ENCODE results near the gene KERA.

The KERA gene

DNA sequence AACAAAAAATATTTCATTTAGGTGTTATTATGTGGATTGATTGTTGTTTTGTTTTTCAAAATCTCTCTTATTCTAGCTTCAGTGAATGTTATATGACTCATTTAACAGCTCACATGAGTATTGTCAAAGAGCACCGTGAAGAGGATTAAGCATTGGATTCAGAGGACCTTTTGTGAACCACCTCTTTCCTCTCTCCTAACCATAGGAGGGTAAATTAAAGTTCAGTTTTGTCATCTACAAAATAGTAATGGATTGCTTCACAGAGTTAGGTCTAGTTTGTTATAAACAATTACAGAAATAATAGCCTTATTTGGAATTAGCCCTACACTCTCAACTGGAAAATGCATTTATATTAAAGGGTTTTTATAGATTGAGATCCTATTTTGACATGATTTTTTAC, 962 bp upstream of the KERA start:
- no peak overlapping the region for H3K4me2 ChIP-seq (ENCODE audit: insufficient read depth, low read length, poor library complexity, severe bottlenecking)
- no peak overlapping the region for H2AFZ ChIP-seq (ENCODE audit: low read length)
- no peak overlapping the region for H3K18ac ChIP-seq (ENCODE audit: low read length)
- H4K91ac ChIP-seq (ENCODE audit: low read depth, low read length, poor library complexity): no peak overlapping the region
- H3K27me3 ChIP-seq (ENCODE audit: control insufficient read depth in 3 of 3, insufficient read depth in 3 of 3, low read depth in 1 of 3, low read length in 3 of 3): no peaks in the 10 kb centered on the region
- no peak overlapping the region for H4K8ac ChIP-seq (ENCODE audit: low read depth, low read length)
- no peak overlapping the region for H2BK12ac ChIP-seq (ENCODE audit: low read length)
- H3K9ac ChIP-seq (ENCODE audit: low read depth, low read length, poor library complexity): no peak overlapping the region
- no peaks in the 10 kb centered on the region for H3K36me3 ChIP-seq (replicated peaks in 1 of 2; ENCODE audit: control insufficient read depth in 2 of 2, insufficient read depth in 2 of 2, low read length in 2 of 2)
- no peak overlapping the region for H3K27ac ChIP-seq (replicated peaks; ENCODE audit: low read length)
- H3K4me1 ChIP-seq (ENCODE audit: control insufficient read depth in 2 of 2, insufficient read depth in 1 of 2, low read depth in 1 of 2, low read length in 2 of 2): no peaks in the 10 kb centered on the region
- H2BK120ac ChIP-seq (ENCODE audit: low read depth, low read length): no peak overlapping the region
- no CpG with 5 or more reads among the region's 1 CpG for WGBS, 2 donors (ENCODE audit: extremely low coverage in 2 of 2, insufficient read length in 2 of 2, insufficient replicate concordance in 1 of 2)
- H3K4ac ChIP-seq (ENCODE audit: low read length): no peak overlapping the region
- H3K14ac ChIP-seq (ENCODE audit: low read length): no peak overlapping the region
- H2AK5ac ChIP-seq (ENCODE audit: low read depth, low read length): no peak overlapping the region
- H3K9me3 ChIP-seq (replicated peaks in 1 of 2; ENCODE audit: control insufficient read depth in 2 of 2, insufficient read depth in 1 of 2, low read depth in 1 of 2, low read length in 2 of 2): no peaks in the 10 kb centered on the region
- no peaks in the 10 kb centered on the region for H3K79me1 ChIP-seq (ENCODE audit: low read depth, low read length)
- H3K4me3 ChIP-seq (ENCODE audit: low read length in 2 of 2): no peak overlapping the region
- no peak for DNase-seq (ENCODE audit: low spot score)
- no peak overlapping the region for H2BK5ac ChIP-seq (ENCODE audit: low read length)
- no peak overlapping the region for H3K23ac ChIP-seq (ENCODE audit: low read depth, low read length, poor library complexity)
- no peak overlapping the region for H2BK15ac ChIP-seq (ENCODE audit: low read length)

- Histone ChIP-seq H2AFZ (ENCODE audit: low read length) (no peak overlapping the region), H3K4ac (ENCODE audit: low read length) (no peak overlapping the region), H2BK15ac (ENCODE audit: low read length) (no peak overlapping the region), H3K79me1 (ENCODE audit: low read depth, low read length) (no peaks in the 10 kb centered on the region), H3K4me2 (ENCODE audit: insufficient read depth, low read length, poor library complexity, severe bottlenecking) (no peak overlapping the region), H3K4me1 (ENCODE audit: control insufficient read depth in 2 of 2, insufficient read depth in 1 of 2, low read depth in 1 of 2, low read length in 2 of 2) (no peaks in the 10 kb centered on the region), H2BK12ac (ENCODE audit: low read length) (no peak overlapping the region), H3K9ac (ENCODE audit: low read depth, low read length, poor library complexity) (no peak overlapping the region), H2AK5ac (ENCODE audit: low read depth, low read length) (no peak overlapping the region), H3K23ac (ENCODE audit: low read depth, low read length, poor library complexity) (no peak overlapping the region), H3K27ac (replicated peaks; ENCODE audit: low read length) (no peak overlapping the region), H3K14ac (ENCODE audit: low read length) (no peak overlapping the region), H3K36me3 (replicated peaks in 1 of 2; ENCODE audit: control insufficient read depth in 2 of 2, insufficient read depth in 2 of 2, low read length in 2 of 2) (no peaks in the 10 kb centered on the region), H2BK120ac (ENCODE audit: low read depth, low read length) (no peak overlapping the region), H2BK5ac (ENCODE audit: low read length) (no peak overlapping the region), H3K18ac (ENCODE audit: low read length) (no peak overlapping the region), H4K91ac (ENCODE audit: low read depth, low read length, poor library complexity) (no peak overlapping the region), H3K9me3 (replicated peaks in 1 of 2; ENCODE audit: control insufficient read depth in 2 of 2, insufficient read depth in 1 of 2, low read depth in 1 of 2, low read length in 2 of 2) (no peaks in the 10 kb centered on the region), H3K4me3 (ENCODE audit: low read length in 2 of 2) (no peak overlapping the region), H3K27me3 (ENCODE audit: control insufficient read depth in 3 of 3, insufficient read depth in 3 of 3, low read depth in 1 of 3, low read length in 3 of 3) (no peaks in the 10 kb centered on the region), H4K8ac (ENCODE audit: low read depth, low read length) (no peak overlapping the region)
- no CpG with 5 or more reads among the region's 2 CpGs for WGBS, 2 donors (ENCODE audit: extremely low coverage in 2 of 2, insufficient read length in 2 of 2, insufficient replicate concordance in 1 of 2)
- no peak for DNase-seq (ENCODE audit: low spot score)
Measured at GRCh38 chr12:91056488-91056887, 1.3 kb downstream of the KERA start.

DNA sequence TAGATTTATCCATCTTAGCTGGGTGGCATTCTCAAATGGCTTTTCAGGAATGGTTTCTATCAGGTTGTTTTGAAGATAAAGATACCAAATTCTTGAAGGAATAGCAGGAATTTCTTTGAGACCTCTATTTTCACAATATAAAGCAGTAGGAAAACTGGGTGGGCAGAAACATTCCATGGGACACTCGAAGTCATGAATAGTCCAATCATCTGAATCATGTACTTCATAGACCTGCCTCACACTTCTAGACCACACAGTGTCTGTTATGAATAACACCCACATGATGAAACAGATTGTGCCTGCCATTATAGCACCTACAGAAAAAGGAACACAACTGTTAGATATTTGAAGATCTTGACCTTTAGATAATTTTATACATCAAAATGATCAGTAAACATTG, 1.8 kb downstream of the KERA start:
- Histone ChIP-seq H4K8ac (ENCODE audit: low read depth, low read length) (no peak overlapping the region), H3K36me3 (replicated peaks in 1 of 2; ENCODE audit: control insufficient read depth in 2 of 2, insufficient read depth in 2 of 2, low read length in 2 of 2) (no peaks in the 10 kb centered on the region), H2BK12ac (ENCODE audit: low read length) (no peak overlapping the region), H3K9ac (ENCODE audit: low read depth, low read length, poor library complexity) (no peak overlapping the region), H3K9me3 (replicated peaks in 1 of 2; ENCODE audit: control insufficient read depth in 2 of 2, insufficient read depth in 1 of 2, low read depth in 1 of 2, low read length in 2 of 2) (no peaks in the 10 kb centered on the region), H4K91ac (ENCODE audit: low read depth, low read length, poor library complexity) (no peak overlapping the region), H3K4me2 (ENCODE audit: insufficient read depth, low read length, poor library complexity, severe bottlenecking) (no peak overlapping the region), H2BK15ac (ENCODE audit: low read length) (no peak overlapping the region), H3K14ac (ENCODE audit: low read length) (no peak overlapping the region), H3K79me1 (ENCODE audit: low read depth, low read length) (no peaks in the 10 kb centered on the region), H2AFZ (ENCODE audit: low read length) (no peak overlapping the region), H3K4me1 (ENCODE audit: control insufficient read depth in 2 of 2, insufficient read depth in 1 of 2, low read depth in 1 of 2, low read length in 2 of 2) (no peaks in the 10 kb centered on the region), H2BK120ac (ENCODE audit: low read depth, low read length) (no peak overlapping the region), H3K4ac (ENCODE audit: low read length) (no peak overlapping the region), H3K23ac (ENCODE audit: low read depth, low read length, poor library complexity) (no peak overlapping the region), H3K4me3 (ENCODE audit: low read length in 2 of 2) (no peak overlapping the region), H2AK5ac (ENCODE audit: low read depth, low read length) (no peak overlapping the region), H2BK5ac (ENCODE audit: low read length) (no peak overlapping the region), H3K27ac (replicated peaks; ENCODE audit: low read length) (no peak overlapping the region), H3K27me3 (ENCODE audit: control insufficient read depth in 3 of 3, insufficient read depth in 3 of 3, low read depth in 1 of 3, low read length in 3 of 3) (no peaks in the 10 kb centered on the region), H3K18ac (ENCODE audit: low read length) (no peak overlapping the region)
- WGBS, 2 donors (ENCODE audit: extremely low coverage in 2 of 2, insufficient read length in 2 of 2, insufficient replicate concordance in 1 of 2): no CpG with 5 or more reads among the region's 1 CpG
- no peak for DNase-seq (ENCODE audit: low spot score)

DNA sequence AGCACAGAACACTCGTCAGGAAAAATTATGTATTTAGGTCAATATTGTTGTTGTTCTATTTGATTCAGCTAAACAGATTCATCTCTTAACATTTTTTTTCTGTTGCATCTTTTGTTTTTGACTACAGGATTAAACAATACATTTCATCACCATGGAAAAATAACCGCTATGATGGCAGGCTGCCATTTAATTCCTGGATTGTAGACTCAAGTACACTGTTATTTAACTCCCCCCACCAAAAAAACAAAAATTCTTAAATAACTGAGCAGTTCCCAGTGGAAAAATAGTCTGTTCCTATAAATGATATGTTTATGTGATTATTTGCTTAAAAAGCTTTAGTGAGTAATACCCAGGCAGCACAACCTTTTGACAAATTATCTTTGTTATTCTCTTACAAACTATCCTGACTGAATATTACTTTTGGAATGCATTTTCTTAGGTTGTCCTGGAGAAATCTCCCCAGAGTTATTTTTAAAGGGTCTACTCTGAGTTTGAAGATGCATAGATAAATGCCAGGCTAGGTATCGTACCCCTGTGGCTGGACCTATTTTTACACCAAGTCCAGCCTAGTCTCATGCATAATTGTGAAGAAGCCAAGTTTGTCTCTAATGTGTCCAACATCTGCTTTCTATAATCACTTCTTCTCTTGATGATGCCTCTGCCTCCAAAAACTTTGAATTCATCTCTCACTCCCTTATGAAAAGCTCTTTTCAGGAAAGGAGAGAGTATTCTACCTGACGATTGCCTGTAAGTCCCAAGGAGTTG, 3.7 kb downstream of the KERA start:
- no peak overlapping the region for H2AFZ ChIP-seq (ENCODE audit: low read length)
- no peak for DNase-seq (ENCODE audit: low spot score)
- H3K9me3 ChIP-seq (replicated peaks in 1 of 2; ENCODE audit: control insufficient read depth in 2 of 2, insufficient read depth in 1 of 2, low read depth in 1 of 2, low read length in 2 of 2): no peaks in the 10 kb centered on the region
- H3K14ac ChIP-seq (ENCODE audit: low read length): no peak overlapping the region
- H3K27me3 ChIP-seq (ENCODE audit: control insufficient read depth in 3 of 3, insufficient read depth in 3 of 3, low read depth in 1 of 3, low read length in 3 of 3): no peaks in the 10 kb centered on the region
- no peak overlapping the region for H3K9ac ChIP-seq (ENCODE audit: low read depth, low read length, poor library complexity)
- H2AK5ac ChIP-seq (ENCODE audit: low read depth, low read length): no peak overlapping the region
- no peak overlapping the region for H3K23ac ChIP-seq (ENCODE audit: low read depth, low read length, poor library complexity)
- no CpG with 5 or more reads among the region's 4 CpGs for WGBS, 2 donors (ENCODE audit: extremely low coverage in 2 of 2, insufficient read length in 2 of 2, insufficient replicate concordance in 1 of 2)
- H4K8ac ChIP-seq (ENCODE audit: low read depth, low read length): no peak overlapping the region
- H3K79me1 ChIP-seq (ENCODE audit: low read depth, low read length): no peaks in the 10 kb centered on the region
- H3K4me3 ChIP-seq (ENCODE audit: low read length in 2 of 2): no peak overlapping the region
- H3K4me2 ChIP-seq (ENCODE audit: insufficient read depth, low read length, poor library complexity, severe bottlenecking): no peak overlapping the region
- no peak overlapping the region for H3K27ac ChIP-seq (replicated peaks; ENCODE audit: low read length)
- H3K4me1 ChIP-seq (ENCODE audit: control insufficient read depth in 2 of 2, insufficient read depth in 1 of 2, low read depth in 1 of 2, low read length in 2 of 2): no peaks in the 10 kb centered on the region
- H4K91ac ChIP-seq (ENCODE audit: low read depth, low read length, poor library complexity): no peak overlapping the region
- H2BK5ac ChIP-seq (ENCODE audit: low read length): no peak overlapping the region
- no peak overlapping the region for H3K18ac ChIP-seq (ENCODE audit: low read length)
- H3K4ac ChIP-seq (ENCODE audit: low read length): no peak overlapping the region
- no peak overlapping the region for H2BK120ac ChIP-seq (ENCODE audit: low read depth, low read length)
- no peak overlapping the region for H2BK12ac ChIP-seq (ENCODE audit: low read length)
- H3K36me3 ChIP-seq (replicated peaks in 1 of 2; ENCODE audit: control insufficient read depth in 2 of 2, insufficient read depth in 2 of 2, low read length in 2 of 2): no peaks in the 10 kb centered on the region
- no peak overlapping the region for H2BK15ac ChIP-seq (ENCODE audit: low read length)

Measured in neuronal stem cell (in vitro differentiated cells).